Activated CD4-positive, alpha-beta T cell treated with anti-CD3 and anti-CD28 coated beads for 24 hours (primary cell): ENCODE results near the gene DDX47.
"Not testable (repeated sequence)": the region's sequence is repeated elsewhere in the genome, so short reads cannot be mapped to it uniquely, and the experiment has no call there.

Experiments
- DNase-seq, 2 donors: peaks; one replicate each; pipeline ENCODE4 v3.0.0-alpha.2; 2020; ENCODE audit warnings: low read depth in 2 of 2

Gene DDX47

GRCh38 chr12:12872139-12872933, 59.2 kb downstream of the DDX47 start:
- DNase-seq = no peak

- DNase-seq = no peak
Observed at GRCh38 chr12:12872934-12873275, 59.8 kb downstream of the DDX47 start.

GRCh38 chr12:12874029-12874428, 60.9 kb downstream of the DDX47 start:
- DNase-seq = no peak

- not testable (repeated sequence) for DNase-seq
Observed at GRCh38 chr12:12875301-12875700, 62.2 kb downstream of the DDX47 start.

GRCh38 chr12:12877153-12877768, 64.1 kb downstream of the DDX47 start:
- no peak for DNase-seq

GRCh38 chr12:12877781-12878455, 64.8 kb downstream of the DDX47 start:
- no peak for DNase-seq
